ENCODE measurements around the gene PLCG2.
A peak's percentile ranks its signal among the peaks of the same experiment; 100 is the strongest.

PLCG2 gene

DNA sequence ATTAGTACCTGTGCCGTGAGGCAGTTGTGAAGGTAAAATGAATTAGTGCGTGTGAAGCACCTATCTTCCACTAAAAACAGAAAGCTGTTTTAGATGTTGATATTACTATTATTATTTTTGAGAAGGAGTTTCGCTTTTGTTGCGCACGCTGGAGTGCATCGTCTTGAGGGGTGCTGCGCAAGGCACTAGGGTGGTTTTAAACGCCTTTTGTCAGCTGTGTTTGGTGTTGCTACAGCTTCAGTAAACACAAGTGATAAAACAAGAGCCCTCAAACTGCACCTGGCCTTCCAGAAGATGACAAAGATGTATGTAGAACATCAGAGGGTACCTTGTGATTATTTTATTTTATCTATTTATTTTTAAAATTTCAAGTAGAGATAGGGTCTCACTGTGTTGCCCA is 38.2 kb downstream of the PLCG2 start:
- peaks cover 87% of the 10 kb centered on the region for H3F3A ChIP-seq (ENCODE audit: insufficient read depth)
- no peaks in the 10 kb centered on the region for H4K20me1 ChIP-seq (ENCODE audit: low read depth, low read length)
- no peaks in the 10 kb centered on the region for H3K9me2 ChIP-seq (replicated peaks; ENCODE audit: insufficient read depth, low read length)
- peak overlapping the region; percentile 68 for H3K9ac ChIP-seq (ENCODE audit: low read length)
- peak overlapping the region; percentile 45 for H3K4me3 ChIP-seq (ENCODE audit: insufficient read depth, low read length, poor library complexity, severe bottlenecking)
- H3K36me3 ChIP-seq (ENCODE audit: low read length) = no peaks in the 10 kb centered on the region
- no peaks in the 10 kb centered on the region for H3K9me3 ChIP-seq (ENCODE audit: insufficient read depth, low read length)
- H3K4me2 ChIP-seq (ENCODE audit: low read depth, low read length, poor library complexity, severe bottlenecking) = peak overlapping the region; percentile 89
- peak overlapping the region; percentile 100 for H3K27ac ChIP-seq (ENCODE audit: low read depth, low read length)
- peaks cover 57% of the 10 kb centered on the region for H3K79me2 ChIP-seq (ENCODE audit: insufficient read depth, low read length)
- H2AFZ ChIP-seq (ENCODE audit: low read depth, low read length, severe bottlenecking) = no peak overlapping the region
- H3K27me3 ChIP-seq (ENCODE audit: low read length) = no peaks in the 10 kb centered on the region
- TF ChIP-seq, protein P1, sequence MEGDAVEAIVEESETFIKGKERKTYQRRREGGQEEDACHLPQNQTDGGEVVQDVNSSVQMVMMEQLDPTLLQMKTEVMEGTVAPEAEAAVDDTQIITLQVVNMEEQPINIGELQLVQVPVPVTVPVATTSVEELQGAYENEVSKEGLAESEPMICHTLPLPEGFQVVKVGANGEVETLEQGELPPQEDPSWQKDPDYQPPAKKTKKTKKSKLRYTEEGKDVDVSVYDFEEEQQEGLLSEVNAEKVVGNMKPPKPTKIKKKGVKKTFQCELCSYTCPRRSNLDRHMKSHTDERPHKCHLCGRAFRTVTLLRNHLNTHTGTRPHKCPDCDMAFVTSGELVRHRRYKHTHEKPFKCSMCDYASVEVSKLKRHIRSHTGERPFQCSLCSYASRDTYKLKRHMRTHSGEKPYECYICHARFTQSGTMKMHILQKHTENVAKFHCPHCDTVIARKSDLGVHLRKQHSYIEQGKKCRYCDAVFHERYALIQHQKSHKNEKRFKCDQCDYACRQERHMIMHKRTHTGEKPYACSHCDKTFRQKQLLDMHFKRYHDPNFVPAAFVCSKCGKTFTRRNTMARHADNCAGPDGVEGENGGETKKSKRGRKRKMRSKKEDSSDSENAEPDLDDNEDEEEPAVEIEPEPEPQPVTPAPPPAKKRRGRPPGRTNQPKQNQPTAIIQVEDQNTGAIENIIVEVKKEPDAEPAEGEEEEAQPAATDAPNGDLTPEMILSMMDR (IDR thresholded peaks at IDR 0.05; ENCODE audit: insufficient read depth, low read length, poor library complexity, severe bottlenecking) = no peak
- TF ChIP-seq EZH2phosphoT487 (conservative IDR thresholded peaks at IDR 0.05; ENCODE audit: low read length) = no peak

DNA sequence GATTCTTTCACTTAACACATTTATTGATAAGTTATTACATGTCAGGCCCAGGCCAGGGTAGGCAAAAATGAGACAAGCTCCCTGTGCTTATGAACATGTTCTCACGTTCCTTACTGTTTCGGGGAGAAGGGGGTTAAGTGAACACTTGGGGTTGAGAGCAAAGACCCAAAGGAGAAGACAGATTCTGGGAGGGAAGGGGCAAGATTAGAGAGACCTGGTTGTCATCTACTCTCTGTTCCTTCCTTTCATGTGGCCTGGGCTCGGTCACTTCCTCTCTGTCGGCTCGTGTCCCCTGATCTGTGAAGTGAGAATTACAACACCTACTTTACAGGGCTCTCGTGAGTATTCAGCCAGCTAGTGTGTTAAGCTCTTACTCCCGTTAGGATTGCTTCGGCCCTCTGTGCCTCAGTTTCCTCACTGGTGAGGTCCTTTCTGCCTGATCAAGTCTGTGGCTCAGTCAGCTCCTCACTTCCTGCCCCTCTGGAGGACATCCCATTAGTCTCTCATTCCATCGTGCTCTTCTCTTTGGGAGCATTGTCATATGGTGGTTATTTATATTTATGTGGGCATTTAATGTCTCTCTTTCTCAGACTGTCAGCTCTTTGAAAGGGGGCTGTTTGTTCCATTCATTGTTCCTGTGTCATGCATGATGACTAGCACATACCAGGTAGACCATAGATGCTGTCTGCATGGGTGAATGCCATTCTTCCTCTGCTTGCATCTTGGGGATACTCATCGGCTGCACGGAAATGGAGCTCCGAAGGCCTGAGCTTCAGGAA is 38.9 kb downstream of the PLCG2 start:
- Histone ChIP-seq H4K20me1 (ENCODE audit: low read depth, low read length) (no peaks in the 10 kb centered on the region), H3K9ac (ENCODE audit: low read length) (peak overlapping the region; percentile 68), H3K27ac (ENCODE audit: low read depth, low read length) (peak overlapping the region; percentile 100), H3K27me3 (ENCODE audit: low read length) (no peaks in the 10 kb centered on the region), H3K79me2 (ENCODE audit: insufficient read depth, low read length) (peaks cover 54% of the 10 kb centered on the region), H2AFZ (ENCODE audit: low read depth, low read length, severe bottlenecking) (no peak overlapping the region), H3K4me3 (ENCODE audit: insufficient read depth, low read length, poor library complexity, severe bottlenecking) (peak overlapping the region; percentile 40), H3K9me3 (ENCODE audit: insufficient read depth, low read length) (no peaks in the 10 kb centered on the region), H3F3A (ENCODE audit: insufficient read depth) (peaks cover 94% of the 10 kb centered on the region), H3K9me2 (replicated peaks; ENCODE audit: insufficient read depth, low read length) (no peaks in the 10 kb centered on the region), H3K4me2 (ENCODE audit: low read depth, low read length, poor library complexity, severe bottlenecking) (peak overlapping the region; percentile 89), H3K36me3 (ENCODE audit: low read length) (no peaks in the 10 kb centered on the region)
- TF ChIP-seq EZH2phosphoT487 (conservative IDR thresholded peaks at IDR 0.05; ENCODE audit: low read length) = no peak
- TF ChIP-seq, protein P1 (IDR thresholded peaks at IDR 0.05; ENCODE audit: insufficient read depth, low read length, poor library complexity, severe bottlenecking) = no peak

DNA sequence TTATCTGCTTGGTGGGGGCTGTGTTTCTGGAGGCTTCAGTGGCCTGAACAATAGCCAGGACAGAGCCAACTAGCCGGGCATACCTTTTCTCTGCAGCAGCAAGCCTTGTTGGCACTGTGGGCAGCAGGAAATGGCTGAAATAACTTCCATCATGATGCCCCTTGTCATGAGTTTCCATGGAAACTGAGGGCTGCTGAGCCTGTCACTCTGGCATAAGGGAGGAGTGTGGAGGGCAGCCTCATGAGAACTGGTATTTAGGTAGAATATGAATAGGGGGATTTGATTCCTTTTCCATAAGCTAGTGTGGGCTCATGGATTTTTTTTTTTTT is 39.4 kb downstream of the PLCG2 start:
- Histone ChIP-seq H3K79me2 (ENCODE audit: insufficient read depth, low read length) (peaks cover 54% of the 10 kb centered on the region), H4K20me1 (ENCODE audit: low read depth, low read length) (no peaks in the 10 kb centered on the region), H3K4me2 (ENCODE audit: low read depth, low read length, poor library complexity, severe bottlenecking) (peak overlapping the region; percentile 89), H3K9ac (ENCODE audit: low read length) (peak overlapping the region; percentile 68), H3K27me3 (ENCODE audit: low read length) (no peaks in the 10 kb centered on the region), H3K36me3 (ENCODE audit: low read length) (no peaks in the 10 kb centered on the region), H3K9me3 (ENCODE audit: insufficient read depth, low read length) (no peaks in the 10 kb centered on the region), H2AFZ (ENCODE audit: low read depth, low read length, severe bottlenecking) (no peak overlapping the region), H3K4me3 (ENCODE audit: insufficient read depth, low read length, poor library complexity, severe bottlenecking) (peak overlapping the region; percentile 19), H3K9me2 (replicated peaks; ENCODE audit: insufficient read depth, low read length) (no peaks in the 10 kb centered on the region), H3F3A (ENCODE audit: insufficient read depth) (peaks cover 96% of the 10 kb centered on the region), H3K27ac (ENCODE audit: low read depth, low read length) (peak overlapping the region; percentile 100)
- TF ChIP-seq, protein P1 (IDR thresholded peaks at IDR 0.05; ENCODE audit: insufficient read depth, low read length, poor library complexity, severe bottlenecking) = no peak
- TF ChIP-seq EZH2phosphoT487 (conservative IDR thresholded peaks at IDR 0.05; ENCODE audit: low read length) = no peak
